Measurements from ENCODE around the gene PHF2.
"Not testable (repeated sequence)": the region's sequence is repeated elsewhere in the genome, so short reads cannot be mapped to it uniquely, and the experiment has no call there.

PHF2 gene

GRCh38 chr9:93663877-93664548 lies 87.6 kb downstream of the PHF2 start:
- H3K4me3 ChIP-seq (ENCODE audit: low read depth, low read length): no peak overlapping the region
- TF ChIP-seq CTCF (IDR thresholded peaks at IDR 0.05; ENCODE audit: insufficient read depth, low read depth, low read length, missing control alignments): no peak
- DNase-seq (ENCODE audit: low read depth): no peak

DNA sequence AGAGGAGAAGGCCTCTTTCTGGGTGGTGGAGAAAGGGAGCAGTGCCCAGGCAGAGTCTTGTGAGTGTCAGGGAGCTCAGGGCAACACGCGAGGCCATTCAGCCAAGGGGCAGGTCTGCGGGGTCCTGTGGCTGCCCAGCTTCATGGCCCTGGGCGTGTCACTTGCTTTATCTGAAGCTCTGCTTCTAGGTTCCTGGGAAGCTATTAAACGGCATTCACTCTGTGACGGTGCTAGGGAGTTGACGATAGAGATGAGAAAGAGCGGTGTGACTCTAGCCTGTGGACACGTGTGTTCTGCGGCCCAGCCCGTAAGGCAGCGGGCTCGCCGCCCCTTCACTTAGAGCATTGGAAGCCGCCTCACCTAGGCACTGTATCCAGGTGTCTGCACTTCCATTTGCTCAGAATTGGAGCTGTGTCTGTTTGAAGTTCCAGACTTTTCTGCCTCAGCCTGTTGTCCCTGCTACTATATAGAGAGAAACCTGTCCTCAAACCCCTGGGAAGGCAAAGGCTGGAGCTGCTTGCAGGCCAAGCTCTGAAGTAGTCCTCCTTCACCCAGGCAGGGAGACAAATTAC lies 88.3 kb downstream of the PHF2 start:
- no peak overlapping the region for H3K4me3 ChIP-seq (ENCODE audit: low read depth, low read length)
- no peak for TF ChIP-seq CTCF (IDR thresholded peaks at IDR 0.05; ENCODE audit: insufficient read depth, low read depth, low read length, missing control alignments)
- no peak for DNase-seq (ENCODE audit: low read depth)

DNA sequence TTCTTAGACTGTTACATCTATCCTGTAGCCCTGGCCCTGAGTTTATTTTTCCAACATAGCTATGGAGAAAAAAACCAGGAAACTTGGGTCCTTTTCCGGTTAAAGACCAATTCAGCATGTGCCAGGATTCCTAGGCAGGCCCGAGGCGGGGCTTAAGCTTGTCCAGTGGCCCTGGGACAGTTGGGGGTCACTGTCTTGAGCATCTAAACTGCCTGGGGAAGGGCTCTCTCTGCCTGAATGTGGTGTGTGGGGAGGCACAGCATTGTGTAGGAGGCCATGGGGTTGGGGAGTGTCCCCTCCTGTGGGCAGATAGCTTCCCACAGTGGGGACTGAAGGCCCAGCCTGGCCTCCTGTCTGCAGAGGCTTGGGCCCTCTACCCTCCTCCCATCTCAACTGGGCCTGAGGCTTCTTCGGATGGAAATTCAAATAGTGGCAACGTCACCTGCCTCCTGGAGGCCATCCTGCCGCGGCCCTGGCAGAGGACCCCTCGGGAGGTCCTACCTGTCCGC lies 88.8 kb downstream of the PHF2 start:
- no peak for TF ChIP-seq CTCF (IDR thresholded peaks at IDR 0.05; ENCODE audit: insufficient read depth, low read depth, low read length, missing control alignments)
- H3K4me3 ChIP-seq (ENCODE audit: low read depth, low read length): no peak overlapping the region
- no peak for DNase-seq (ENCODE audit: low read depth)

DNA sequence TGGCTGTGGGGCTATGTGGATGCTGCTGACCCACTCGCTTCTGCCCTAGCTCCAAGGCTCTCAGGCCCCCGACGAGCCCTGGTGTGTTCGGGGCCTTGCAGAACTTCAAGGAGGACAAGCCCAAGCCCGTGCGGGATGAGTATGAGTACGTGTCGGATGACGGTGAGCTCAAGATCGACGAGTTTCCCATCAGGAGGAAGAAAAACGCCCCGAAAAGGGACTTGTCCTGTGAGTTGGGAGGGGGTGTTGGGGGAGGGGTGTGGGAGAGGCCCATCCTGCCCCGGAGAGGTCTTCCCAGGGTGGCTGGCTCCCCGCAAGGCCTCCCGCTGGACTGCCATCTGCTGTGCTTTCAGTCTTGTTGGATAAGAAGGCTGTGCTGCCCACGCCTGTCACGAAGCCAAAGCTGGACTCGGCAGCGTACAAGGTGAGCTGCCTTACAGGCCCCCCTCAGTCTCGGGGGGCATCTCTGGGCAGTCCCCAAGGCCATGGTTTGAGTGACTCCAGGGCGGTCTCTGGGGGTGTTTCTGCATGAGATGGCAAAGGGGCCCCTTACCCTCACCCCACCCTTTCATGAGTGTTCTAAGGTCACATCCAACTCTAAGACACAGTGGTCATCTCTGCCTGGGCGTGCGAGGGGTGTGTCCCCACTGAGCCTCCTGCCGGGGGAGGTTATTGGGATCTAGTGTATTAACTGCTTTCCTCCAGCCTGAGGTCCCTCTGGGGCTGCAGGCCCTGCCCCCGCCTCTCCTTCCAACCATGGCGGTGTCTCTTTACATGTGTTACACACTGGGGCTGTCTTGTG lies 89.5 kb downstream of the PHF2 start:
- no peak overlapping the region for H3K4me3 ChIP-seq (ENCODE audit: low read depth, low read length)
- DNase-seq (ENCODE audit: low read depth): no peak
- no peak for TF ChIP-seq CTCF (IDR thresholded peaks at IDR 0.05; ENCODE audit: insufficient read depth, low read depth, low read length, missing control alignments)

DNA sequence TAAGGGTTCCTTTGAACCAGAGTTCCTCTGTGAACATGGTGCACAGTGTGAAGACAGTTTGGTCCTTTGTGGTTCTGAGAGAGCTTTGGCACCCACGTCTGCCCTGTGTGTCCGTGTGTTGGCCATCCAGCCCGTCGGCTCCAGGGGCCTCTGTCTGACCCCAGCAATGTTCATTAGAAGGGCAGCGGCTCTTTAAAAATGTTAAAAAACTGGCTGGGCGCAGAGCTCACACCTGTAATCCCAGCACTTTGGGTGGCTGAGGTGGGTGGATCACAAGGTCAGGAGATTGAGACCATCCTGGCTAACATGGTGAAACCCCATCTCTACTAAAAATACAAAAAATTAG lies 90.0 kb downstream of the PHF2 start:
- DNase-seq (ENCODE audit: low read depth); H3K4me3 ChIP-seq (ENCODE audit: low read depth, low read length): not testable (repeated sequence)

- TF ChIP-seq CTCF (IDR thresholded peaks at IDR 0.05; ENCODE audit: insufficient read depth, low read depth, low read length, missing control alignments): no peak
- no peak overlapping the region for H3K4me3 ChIP-seq (ENCODE audit: low read depth, low read length)
- no peak for DNase-seq (ENCODE audit: low read depth)
These were observed 90.6 kb downstream of the PHF2 start for GRCh38 chr9:93667006-93667405.

DNA sequence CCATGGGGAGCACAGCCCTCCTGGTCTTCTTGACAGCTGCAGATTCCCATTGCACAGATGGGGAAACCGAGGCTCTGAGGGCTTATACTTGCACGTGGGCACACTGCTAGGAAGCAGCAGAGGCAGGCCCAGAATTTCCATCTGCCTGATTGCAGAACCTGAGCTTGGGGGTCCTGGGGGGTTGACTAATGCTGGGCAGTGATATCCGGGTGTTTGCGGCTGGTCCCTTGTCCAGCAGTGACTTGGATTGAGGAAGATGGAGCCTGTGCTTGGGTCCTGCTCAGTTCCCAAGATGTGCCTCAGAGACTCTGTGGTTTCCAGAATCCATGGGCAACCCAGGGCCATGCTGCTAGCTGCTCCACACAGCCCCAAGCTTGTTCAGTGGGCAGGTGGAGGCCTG lies 91.2 kb downstream of the PHF2 start:
- no peak overlapping the region for H3K4me3 ChIP-seq (ENCODE audit: low read depth, low read length)
- no peak for DNase-seq (ENCODE audit: low read depth)
- no peak for TF ChIP-seq CTCF (IDR thresholded peaks at IDR 0.05; ENCODE audit: insufficient read depth, low read depth, low read length, missing control alignments)
